Activated effector memory CD4-positive, alpha-beta T cell treated with anti-CD3 and anti-CD28 coated beads, Interleukin-2, amount 50 U/mL, for 16 hours (primary cell): ENCODE data around the gene RCAN1.

Source experiments
- DNase-seq: peaks from one replicate; pipeline ENCODE4 v3.0.0-alpha.2; 2020

Gene RCAN1

DNA sequence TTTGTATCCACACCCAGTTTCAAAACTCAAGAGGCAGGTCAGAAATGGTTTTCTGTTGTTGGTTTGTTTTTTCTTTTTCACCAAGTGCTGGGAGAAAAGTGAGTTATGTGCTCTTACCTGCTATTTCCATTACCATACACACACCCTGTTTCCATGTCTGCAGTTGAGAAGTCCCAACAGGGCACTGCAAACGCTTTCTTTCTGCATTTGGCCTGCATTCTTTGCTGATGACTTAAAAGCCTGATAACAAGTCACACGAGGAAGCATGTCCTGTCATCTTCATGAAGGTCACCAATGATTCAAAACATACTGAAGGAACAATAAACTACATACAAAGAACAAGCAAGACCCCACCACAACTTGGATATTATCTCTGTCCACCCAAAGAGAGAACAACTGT is 78.1 kb downstream of the RCAN1 start:
- DNase-seq, result no peak

DNA sequence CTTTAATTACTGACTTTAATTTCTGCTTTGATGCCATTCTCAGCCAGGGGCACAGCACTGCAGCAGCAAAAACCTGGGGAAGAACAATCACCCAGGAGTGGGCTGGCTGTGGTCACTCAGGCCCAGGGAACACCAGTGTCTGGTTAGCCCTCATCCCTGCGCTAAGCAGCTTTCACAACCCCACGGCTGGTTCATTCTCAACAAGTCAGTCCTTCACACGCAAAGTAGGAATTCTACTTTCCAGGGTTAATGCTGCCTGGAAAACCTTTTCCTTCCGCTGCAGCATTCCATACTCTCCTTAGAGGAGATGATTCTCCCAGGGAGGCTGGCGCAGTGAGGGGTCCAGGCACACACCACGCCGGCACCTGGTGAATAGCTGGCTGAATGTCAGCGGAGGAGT is 78.6 kb downstream of the RCAN1 start:
- no peak for DNase-seq

DNA sequence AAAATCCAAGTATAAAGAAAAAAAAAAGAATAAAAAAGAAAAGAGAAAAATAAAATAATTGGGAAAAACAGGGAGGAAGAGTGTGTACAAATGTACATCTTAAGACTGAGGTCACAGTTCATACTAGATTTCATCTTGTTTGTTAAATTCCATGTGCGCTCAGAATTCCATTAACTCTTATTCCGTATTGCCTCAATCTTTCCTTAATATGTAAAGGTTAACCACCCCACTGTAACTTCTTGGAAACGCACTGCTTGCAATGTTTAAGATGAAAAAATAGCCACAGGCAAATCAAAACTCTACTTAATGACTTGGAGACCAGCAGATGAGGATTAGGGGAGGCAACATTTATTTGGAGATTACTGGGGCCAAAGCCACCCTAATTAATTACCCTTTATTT is 79.0 kb downstream of the RCAN1 start:
- DNase-seq, result no peak

DNA sequence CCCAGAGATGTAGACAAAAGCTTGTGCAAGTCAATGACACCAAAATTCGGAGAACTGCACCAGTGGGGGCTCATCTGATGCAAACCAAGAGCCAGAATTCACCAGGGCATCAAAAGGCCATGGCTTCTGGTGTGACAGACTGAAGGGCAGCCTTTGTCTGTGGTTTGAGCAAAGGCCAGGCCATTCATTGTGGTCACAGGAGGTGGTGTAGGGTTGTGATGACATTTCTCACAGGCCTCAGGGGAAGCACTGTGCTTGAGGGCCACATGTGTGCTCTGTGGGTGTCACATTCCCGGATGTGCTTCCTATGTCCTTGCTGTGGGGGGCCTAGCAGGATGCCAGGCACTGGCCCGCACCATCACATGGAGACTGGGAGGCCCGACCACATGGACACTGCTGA is 80.4 kb downstream of the RCAN1 start:
- DNase-seq, result no peak

DNA sequence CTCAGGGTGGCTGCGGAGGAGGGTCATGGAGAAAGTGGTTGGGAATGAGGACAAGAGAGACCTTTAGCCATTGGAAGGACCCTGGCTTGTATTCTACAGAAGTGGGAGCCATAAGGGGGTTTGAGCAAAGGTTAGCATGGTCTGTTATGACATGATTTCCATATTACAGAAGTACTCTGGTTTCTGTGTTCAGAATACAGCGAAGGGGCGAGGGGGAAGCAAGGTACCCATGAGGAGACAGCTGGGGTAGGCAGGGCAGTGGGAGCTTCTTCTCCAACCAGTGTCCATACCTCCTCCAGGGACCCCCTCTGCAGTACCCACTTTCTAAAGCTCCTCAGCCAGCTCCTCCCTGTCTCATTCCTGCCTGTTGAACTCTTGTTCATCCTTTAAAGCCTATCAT is 81.0 kb downstream of the RCAN1 start:
- no peak for DNase-seq

DNA sequence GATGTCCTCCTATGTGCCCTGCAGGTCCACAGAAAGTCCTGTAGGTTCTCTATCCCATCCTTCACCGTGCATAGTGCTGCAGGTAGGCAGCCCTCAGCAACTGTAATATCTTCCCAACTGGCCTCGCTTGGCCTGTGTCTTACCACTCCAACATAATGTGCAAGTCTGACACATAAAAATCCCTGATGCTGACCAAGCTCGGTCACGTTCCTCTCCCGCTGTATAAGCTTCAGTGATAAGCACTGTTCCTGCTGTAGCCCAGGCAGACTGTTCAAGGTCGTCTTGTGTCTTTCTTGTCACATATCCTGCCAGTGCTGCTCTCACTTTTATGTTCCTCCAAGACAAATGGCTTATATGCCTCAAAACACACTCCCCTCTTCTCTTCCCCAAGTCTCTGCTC is 83.5 kb downstream of the RCAN1 start:
- no peak for DNase-seq

DNA sequence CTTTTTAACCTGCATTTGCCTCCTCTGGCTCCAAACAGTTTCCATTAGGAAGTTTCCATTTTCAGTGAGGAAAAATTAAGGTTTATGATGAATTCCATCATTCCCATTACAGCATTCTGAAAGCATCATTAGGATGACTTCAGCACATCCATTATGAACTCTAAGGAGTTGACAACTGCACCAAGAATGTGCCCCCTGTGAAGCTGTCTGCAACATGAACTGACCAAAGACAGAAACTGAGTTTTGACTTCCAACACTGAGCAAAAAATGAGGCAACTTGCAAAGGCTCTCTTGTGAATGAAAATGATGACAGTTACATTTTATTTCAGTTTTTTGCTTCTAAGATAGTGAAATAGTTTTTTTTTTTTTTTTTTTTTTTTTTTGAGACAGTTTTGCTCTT is 84.7 kb downstream of the RCAN1 start:
- DNase-seq, result no peak

DNA sequence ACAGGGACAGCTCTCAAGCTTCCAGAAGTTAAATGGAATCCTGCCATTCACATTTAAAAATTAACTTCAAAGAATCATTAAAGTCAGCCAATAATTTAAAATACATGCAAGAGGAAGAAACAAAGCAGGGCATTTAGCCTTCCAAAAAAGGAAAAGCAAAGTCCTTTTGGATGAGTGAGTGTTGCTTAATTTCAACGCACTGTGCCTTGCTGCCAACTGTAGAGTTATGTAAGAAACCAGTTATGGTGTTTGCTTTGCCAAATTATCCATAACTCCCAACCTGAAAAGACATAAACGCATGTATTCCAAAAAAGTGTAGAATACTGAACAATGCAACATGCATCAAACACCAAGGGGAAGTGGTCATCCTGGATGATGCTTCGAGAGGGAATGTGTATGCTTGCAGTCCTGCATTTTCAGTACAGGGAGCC is 86.8 kb downstream of the RCAN1 start:
- no peak for DNase-seq

DNA sequence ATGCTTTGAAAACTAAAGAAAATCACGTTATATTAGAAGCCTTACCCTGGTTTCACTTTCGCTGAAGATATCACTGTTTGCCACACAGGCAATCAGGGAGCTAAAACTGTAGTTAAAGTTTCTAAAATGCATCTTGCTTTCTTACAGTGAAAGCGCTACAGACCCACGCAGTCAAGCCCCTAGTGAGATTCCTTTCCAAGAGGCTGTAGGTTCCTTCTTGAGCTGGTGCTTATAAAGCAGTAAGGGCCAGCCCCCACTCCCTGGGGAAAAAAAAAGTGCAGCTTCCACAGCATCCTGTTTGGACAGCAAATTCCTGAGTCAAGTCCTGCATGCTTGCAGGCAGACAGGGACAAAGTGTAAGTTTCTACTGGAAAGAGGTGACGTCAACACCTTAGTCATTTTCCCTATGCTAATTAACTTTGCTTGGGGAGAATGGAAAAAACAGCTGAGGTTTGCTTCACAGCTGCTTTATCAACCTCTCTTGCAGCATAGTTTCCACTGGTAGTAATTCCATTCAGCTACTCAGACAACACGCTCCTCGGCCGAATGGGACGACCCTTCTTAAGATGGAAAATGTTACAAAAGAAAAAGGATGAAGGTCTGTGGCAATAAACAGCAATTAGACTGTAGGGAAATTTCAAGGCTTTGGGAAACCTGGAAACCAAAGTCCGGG is 88.2 kb downstream of the RCAN1 start:
- DNase-seq, result peak; percentile 71

DNA sequence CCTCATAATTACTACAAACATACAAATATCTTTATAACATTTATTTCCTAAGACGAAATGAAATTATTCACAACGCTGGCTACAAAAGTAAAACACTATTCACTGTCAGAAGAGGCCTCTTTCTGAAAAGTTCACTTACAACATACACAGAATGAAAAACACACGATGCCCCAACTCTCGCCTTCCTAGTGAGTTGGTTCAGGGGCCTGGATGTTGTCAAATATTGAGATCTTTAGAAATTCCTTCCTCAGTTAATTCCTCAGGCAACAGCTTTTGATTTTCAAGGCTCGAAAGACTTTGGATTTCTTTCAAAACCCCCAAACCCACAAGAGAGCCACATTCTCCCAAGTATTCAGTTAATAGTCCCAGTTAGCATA is 88.7 kb downstream of the RCAN1 start:
- no peak for DNase-seq

DNA sequence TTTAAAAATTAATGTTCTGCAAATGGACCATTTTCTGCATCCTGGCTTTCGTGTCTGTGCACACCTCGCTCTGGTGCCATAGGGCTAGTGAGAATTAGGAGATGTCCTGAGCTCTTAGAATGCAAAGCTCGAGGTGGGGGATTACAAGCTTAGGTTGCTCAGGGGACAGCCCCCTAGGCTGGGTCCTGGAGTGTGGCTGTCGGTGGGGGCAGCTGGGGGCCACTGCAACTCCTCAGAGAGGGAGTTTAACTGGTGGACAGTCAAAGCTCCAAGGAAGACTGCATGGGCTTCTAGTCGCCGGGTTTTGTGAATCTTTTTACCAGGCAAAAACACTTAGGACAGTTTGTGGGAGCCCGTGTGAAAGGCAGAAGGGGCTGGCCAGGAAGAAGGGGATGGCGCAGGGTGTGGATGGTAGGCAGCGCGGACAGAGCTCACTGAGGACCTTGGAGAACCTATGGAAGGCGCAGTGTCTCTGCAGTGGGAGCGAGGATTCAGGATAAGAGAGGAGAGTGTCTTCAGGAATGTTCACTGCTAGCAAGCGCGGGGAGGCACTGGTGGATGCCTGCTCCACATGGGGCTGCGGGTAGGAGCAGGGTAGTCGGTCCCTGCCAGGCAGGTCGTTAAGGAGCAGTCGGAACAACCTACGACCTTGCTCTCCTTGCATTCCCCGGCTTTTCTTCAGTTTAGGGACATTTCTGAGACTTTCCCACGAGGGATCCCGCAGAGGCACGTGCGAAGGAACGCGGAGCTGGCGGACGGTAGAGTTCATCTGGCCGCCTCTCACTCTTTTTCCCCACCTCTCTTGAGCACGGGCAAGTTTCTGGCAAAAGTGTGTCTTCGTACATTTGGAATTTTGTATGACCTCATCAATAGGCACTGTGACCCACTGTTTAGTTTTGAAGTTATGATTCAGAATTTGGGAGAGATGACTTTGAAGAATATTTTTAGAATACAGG is 90.0 kb downstream of the RCAN1 start:
- DNase-seq, result no peak

DNA sequence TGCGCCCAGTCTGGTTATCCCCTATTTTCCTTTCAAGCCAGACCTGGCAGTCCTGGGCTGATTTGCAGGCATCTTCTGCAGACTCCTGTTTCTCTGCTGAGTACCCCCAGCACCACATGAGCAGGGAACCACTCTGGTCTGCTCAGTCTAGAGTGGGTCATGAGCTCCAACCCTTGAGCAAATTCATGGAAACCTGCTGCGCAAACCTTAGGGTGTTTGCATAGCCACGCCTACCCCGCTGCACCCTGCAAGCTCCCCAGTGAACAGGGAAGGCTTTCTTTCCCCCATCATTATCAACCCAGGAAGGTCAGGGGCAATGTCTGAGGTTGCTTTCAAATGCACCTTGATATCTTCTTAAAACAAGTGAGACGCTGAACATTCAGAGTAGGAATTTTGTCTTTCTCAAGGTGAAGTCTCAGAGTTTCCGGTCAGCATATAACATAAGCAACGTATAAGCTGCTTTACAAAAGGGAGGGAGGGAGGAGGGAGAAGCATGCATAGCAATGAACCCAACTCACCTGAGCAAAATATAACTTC is 91.8 kb downstream of the RCAN1 start:
- no peak for DNase-seq

DNA sequence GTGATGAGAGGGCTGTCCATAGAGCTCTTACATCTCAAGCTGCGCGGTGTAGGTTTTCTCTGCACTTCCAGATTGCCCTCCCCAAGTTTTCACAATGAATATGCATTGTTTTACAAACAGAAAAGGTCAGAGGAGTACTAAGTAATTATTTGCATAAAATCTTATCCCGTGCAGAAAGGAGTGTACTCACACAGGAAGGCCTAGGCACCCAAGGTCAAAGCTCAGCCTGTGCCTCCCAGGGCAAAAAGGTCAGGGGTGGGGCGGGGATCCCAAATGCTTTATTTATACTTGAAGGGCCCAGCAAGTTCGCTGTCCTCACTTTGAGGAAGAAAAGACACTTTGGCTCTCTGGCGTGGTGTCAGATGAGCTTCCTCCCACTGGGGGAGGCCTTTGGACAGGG is 92.6 kb downstream of the RCAN1 start:
- no peak for DNase-seq

DNA sequence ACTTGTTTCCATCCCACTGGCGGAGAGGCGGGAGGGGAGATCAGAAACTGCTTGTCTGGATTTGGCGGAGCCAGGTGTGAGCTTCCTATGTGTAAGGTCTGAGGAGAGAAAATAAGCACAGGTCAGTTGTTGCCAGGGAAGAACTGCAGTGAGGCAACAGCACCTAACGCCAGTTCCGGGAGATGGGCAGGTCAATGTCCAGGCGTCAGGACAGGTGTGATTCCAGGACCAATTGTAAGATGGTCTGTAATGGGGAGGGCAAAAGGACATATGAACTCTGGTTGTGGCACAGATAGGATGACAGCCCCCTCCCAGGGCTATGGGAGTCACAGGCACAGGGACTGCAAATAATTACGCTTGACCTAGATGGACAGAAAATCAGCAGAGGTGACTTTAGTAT is 93.4 kb downstream of the RCAN1 start:
- no peak for DNase-seq

DNA sequence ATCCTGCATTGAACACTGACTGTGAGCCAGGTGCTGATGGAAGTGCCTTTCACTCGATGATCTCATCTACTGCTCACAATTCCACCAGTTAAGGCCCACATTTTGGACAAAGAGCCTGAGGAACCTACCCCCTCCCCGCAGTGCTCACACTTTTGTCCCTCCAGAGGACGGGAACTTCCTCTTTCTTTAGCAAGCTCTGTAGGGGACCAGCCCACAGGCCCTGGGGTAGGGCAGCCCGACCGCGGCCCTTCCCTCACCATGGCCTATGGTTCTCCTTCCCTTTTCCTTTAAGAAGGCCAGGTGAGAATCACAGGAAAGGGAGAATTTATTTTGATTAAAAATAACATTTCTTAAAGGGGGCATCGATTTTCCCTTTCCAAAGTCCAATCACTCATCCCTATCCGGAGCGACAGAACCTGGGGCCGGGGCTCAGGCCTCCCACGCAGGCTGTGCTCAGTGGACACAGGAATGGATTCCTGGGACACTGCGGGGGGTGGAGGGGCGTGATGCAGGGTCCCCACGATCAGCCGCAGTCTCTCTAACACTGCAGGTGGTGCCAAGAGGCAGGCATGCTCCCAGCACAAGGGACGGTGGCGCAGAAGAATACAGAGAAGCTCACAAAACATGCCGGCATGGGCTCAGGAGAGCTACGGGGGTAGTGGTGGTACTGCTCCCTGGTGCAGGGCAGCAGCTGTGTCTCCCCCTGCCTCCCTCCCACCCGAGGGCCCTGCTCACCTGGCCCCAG is 94.0 kb downstream of the RCAN1 start:
- DNase-seq, result no peak

DNA sequence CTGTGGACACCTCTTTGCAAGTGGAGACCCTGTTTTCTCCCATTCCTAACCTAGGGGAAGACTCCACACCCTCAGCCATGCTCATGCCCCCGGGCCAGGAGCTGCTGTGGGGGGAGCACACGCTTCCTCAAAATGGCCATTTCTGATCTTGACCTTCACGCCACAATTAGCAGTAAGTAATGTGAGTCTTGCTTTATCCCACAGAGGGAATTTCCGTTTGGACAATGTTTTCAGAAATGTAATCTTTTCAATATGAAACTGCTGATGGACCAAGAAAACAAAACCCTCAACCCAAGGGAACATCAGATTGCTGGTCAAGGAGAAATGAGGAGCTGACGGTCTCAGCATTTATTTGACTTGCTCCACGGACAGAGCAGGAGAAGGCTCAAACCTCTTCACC is 94.6 kb downstream of the RCAN1 start:
- DNase-seq, result no peak

DNA sequence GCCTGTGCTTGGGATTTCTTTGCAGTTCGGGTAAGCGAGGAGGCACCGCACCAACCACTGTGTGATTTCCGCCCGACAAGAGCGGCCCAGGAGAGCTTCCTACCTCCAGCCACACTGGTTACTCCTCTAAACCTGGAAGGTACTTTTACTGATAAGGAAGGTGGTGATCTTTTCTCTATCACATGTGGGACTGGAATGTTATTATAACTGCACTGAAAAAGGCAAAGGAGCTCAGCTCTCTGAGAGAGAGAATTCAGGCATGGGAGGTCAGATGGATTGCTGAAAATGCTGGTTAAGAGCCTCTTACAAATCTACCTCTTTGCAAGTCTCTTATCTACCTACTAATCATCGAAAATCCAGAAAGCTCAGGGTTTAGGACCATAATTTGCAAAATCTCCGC is 95.2 kb downstream of the RCAN1 start:
- DNase-seq, result no peak

DNA sequence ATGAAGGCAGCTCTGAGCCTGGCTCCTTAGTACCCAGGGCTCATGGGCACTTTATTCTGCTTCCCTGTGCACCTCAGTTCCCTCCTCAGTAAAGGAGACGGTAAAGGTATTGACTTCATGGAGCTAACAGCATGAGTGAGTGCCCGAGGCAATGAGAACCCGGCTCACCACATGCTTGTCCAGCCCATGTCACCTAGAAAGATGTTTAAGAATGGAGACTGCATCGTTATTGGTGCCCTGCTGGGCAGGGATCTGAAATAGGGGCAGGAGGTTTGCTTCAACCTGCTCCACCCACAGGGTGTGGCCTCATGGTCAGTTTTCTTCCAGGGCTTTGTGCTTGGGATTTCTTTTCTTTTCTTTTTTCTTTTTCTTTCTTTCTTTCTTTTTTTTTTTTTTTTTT is 95.9 kb downstream of the RCAN1 start:
- DNase-seq, result no peak

DNA sequence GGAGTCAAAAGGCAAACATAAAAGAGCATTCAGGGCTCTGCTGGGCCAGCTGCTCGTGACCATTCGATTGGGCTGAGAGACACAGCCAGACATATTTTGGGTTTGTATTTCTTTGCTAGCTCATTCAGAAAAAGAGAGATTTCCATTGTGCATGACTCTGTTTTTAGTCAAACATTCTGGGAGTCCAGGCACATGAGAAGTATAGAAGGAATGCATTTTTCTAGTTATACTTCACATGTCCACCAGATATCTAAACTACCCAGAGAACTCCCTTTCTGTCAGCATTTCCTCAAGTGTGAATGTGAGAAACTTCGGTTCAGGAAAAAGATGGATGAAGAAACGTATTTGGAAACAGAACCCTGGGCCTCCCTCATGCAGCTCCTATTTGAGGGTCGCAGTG is 96.6 kb downstream of the RCAN1 start:
- no peak for DNase-seq

DNA sequence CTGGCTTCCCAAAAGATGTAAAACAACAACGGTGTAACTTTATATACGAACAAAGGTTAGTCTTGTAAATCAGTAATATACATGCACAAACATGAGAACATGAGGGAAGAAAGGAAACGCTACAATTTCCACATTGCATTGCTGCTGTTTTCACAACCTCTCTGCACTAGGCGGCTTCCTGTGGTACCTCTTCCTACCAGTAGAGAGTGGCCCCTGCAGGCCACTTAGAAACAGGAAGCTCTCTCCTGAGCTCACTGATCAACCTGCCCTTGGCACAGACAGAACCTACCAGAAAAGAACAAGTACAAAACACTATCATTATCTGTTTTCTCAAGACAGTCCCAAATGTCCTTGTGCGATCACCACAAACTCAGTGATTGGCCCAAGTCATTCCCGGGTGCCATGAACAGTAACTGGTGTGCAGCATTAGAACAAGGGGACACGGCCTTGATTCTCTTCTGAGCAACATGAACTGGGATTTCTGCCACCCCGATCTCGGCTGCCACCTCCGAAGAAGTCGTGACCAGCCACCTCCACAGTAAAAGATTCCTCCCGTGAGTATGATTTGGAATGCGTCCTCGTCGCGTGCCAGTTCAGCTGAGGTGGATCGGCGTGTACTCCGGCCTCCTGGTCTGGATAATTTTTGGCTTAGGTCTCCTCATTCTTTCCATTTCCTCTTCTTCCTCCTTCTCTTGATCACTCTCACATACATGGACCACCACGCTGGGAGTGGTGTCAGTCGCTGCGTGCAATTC is 97.2 kb downstream of the RCAN1 start:
- DNase-seq, result no peak

DNA sequence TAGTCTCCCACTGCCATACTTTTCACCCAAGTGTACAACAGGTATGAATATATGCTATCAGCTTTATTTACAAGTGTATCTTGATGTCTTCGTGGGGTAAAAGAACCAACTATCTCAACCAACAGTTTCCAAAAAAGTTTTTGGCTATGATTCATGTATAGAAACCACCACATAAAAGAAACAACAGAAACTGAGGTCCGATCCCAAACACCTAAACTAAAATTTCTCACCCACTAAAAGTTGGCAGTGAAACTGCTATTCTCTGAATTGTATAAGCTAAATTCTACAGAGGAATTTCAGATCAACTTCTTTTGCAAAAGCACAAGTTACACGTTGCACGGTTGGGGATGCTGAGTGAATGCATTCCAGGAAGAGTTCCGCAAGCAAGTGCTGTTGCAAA is 97.9 kb downstream of the RCAN1 start:
- no peak for DNase-seq

DNA sequence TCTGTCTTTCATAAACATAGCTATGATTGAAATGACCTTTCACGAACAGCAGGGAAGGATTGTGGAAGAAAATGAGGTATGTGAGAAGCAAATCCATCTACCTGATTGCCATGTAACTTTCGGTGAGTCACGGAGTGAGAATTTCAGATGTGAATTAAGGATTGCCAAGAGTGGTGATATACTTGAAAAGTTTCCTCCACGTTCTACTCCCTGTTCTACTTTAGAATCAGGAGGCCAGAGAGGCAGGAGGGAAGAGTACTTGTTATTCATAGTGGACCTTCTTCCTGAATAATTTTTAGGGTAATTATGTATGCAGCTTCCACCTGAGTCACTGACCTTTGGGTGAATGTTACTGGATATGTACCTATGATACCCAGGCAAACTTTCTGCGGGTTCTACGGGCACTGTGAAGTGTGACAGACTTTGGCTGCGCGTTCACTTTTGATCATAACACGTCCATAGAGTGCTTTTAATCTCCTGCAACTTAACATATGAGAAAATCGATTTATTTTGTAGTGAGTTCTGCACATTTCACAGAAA is 100.3 kb downstream of the RCAN1 start:
- no peak for DNase-seq
